Measurements from ENCODE around the gene TLNRD1.

- no peak for TF ChIP-seq CTCF (IDR thresholded peaks at IDR 0.05; ENCODE audit: low read length)
- no peak for TF ChIP-seq EZH2 (optimal IDR thresholded peaks at IDR 0.05; ENCODE audit: low read depth, low read length)
These were observed 24.2 kb downstream of the TLNRD1 start for GRCh38 chr15:81024936-81025335.
